HG03039 (cell line): ENCODE results near the gene UCK2.

ENCODE experiments used
- ATAC-seq: cut with Tn5 transposase; IDR thresholded peaks from one replicate; pipeline ENCODE4 v1.9.1; 2021; ENCODE audit warnings: mild to moderate bottlenecking, moderate library complexity; ENCODE audit not compliant: unreplicated experiment

The UCK2 gene

GRCh38 chr1:165928075-165928731 lies 100.8 kb downstream of the UCK2 start:
- no peak for ATAC-seq

GRCh38 chr1:165930961-165931360 lies 103.5 kb downstream of the UCK2 start:
- no peak for ATAC-seq

- no peak for ATAC-seq
Measured at GRCh38 chr1:165933446-165934170, 106.2 kb downstream of the UCK2 start.

- no peak for ATAC-seq
Measured at GRCh38 chr1:165936542-165936941, 109.1 kb downstream of the UCK2 start.

- ATAC-seq = no peak
Measured at GRCh38 chr1:165937829-165938228, 110.4 kb downstream of the UCK2 start.

- ATAC-seq = no peak
Measured at GRCh38 chr1:165938844-165939243, 111.4 kb downstream of the UCK2 start.

GRCh38 chr1:165941531-165941930 lies 114.1 kb downstream of the UCK2 start:
- ATAC-seq = no peak

GRCh38 chr1:165942062-165942461 lies 114.6 kb downstream of the UCK2 start:
- ATAC-seq = no peak

- peak; percentile 52 for ATAC-seq
Measured at GRCh38 chr1:165942927-165943597, 115.6 kb downstream of the UCK2 start.

GRCh38 chr1:165945911-165946310 lies 118.5 kb downstream of the UCK2 start:
- no peak for ATAC-seq

- ATAC-seq = no peak
Measured at GRCh38 chr1:165947797-165948455, 120.5 kb downstream of the UCK2 start.

- ATAC-seq = no peak
Measured at GRCh38 chr1:165949335-165950130, 122.1 kb downstream of the UCK2 start.

GRCh38 chr1:165954940-165955339 lies 127.5 kb downstream of the UCK2 start:
- no peak for ATAC-seq

- ATAC-seq = no peak
Measured at GRCh38 chr1:165958306-165958705, 130.9 kb downstream of the UCK2 start.

- ATAC-seq = no peak
Measured at GRCh38 chr1:165960136-165960535, 132.7 kb downstream of the UCK2 start.

- no peak for ATAC-seq
Measured at GRCh38 chr1:165960881-165961280, 133.5 kb downstream of the UCK2 start.
